ENCODE results near the gene MMP15. TPM values are rescaled to one million over a fixed set of nuclear protein-coding genes. Genes with fewer than 3 reads are reported as not detected.
"Not testable (repeated sequence)": the region's sequence is repeated elsewhere in the genome, so short reads cannot be mapped to it uniquely, and the experiment has no call there.

The MMP15 gene
- total RNA-seq, 1 experiment from 2014 or later, result 5.0 TPM

- DNase-seq (ENCODE audit: low read depth), result no peak
Measured at GRCh38 chr16:58049232-58050185, 24.0 kb downstream of the MMP15 start.

- DNase-seq (ENCODE audit: low read depth), result no peak
Measured at GRCh38 chr16:58051296-58051695, 25.7 kb downstream of the MMP15 start.

GRCh38 chr16:58051821-58052603, 26.5 kb downstream of the MMP15 start:
- DNase-seq (ENCODE audit: low read depth), result no peak

- no peak for DNase-seq (ENCODE audit: low read depth)
Measured at GRCh38 chr16:58053682-58054005, 28.1 kb downstream of the MMP15 start.

GRCh38 chr16:58054289-58054688, 28.7 kb downstream of the MMP15 start:
- no peak for DNase-seq (ENCODE audit: low read depth)

GRCh38 chr16:58056580-58056979, 31.0 kb downstream of the MMP15 start:
- no peak for DNase-seq (ENCODE audit: low read depth)

- DNase-seq (ENCODE audit: low read depth), result no peak
Measured at GRCh38 chr16:58057121-58057520, 31.6 kb downstream of the MMP15 start.

GRCh38 chr16:58057784-58058183, 32.2 kb downstream of the MMP15 start:
- DNase-seq (ENCODE audit: low read depth), result no peak

- no peak for DNase-seq (ENCODE audit: low read depth)
Measured at GRCh38 chr16:58062821-58063220, 37.3 kb downstream of the MMP15 start.

- DNase-seq (ENCODE audit: low read depth), result no peak
Measured at GRCh38 chr16:58063377-58064076, 38.0 kb downstream of the MMP15 start.

GRCh38 chr16:58070585-58070984, 45.0 kb downstream of the MMP15 start:
- DNase-seq (ENCODE audit: low read depth), result no peak

- DNase-seq (ENCODE audit: low read depth), result not testable (repeated sequence)
Measured at GRCh38 chr16:58072134-58072533, 46.6 kb downstream of the MMP15 start.

- not testable (repeated sequence) for DNase-seq (ENCODE audit: low read depth)
Measured at GRCh38 chr16:58073086-58073485, 47.5 kb downstream of the MMP15 start.

GRCh38 chr16:58074657-58075056, 49.1 kb downstream of the MMP15 start:
- no peak for DNase-seq (ENCODE audit: low read depth)

GRCh38 chr16:58076514-58076913, 51.0 kb downstream of the MMP15 start:
- no peak for DNase-seq (ENCODE audit: low read depth)

GRCh38 chr16:58077796-58078195, 52.2 kb downstream of the MMP15 start:
- DNase-seq (ENCODE audit: low read depth), result no peak

GRCh38 chr16:58080657-58081056, 55.1 kb downstream of the MMP15 start:
- not testable (repeated sequence) for DNase-seq (ENCODE audit: low read depth)

- no peak for DNase-seq (ENCODE audit: low read depth)
Measured at GRCh38 chr16:58082381-58082780, 56.8 kb downstream of the MMP15 start.

GRCh38 chr16:58084635-58085034, 59.1 kb downstream of the MMP15 start:
- DNase-seq (ENCODE audit: low read depth), result no peak

- no peak for DNase-seq (ENCODE audit: low read depth)
Measured at GRCh38 chr16:58085171-58085570, 59.6 kb downstream of the MMP15 start.

GRCh38 chr16:58085584-58086251, 60.2 kb downstream of the MMP15 start:
- no peak for DNase-seq (ENCODE audit: low read depth)

All from LHCN-M2 (cell line).